Caco-2 (cell line): ENCODE measurements around the gene SRBD1. TPM values are rescaled to one million over a fixed set of nuclear protein-coding genes. Genes with fewer than 3 reads are reported as not detected.

Experiments used
- BruUV-seq: library from RNA; stranded (reverse); fragments of 400-500 nt; replicated peaks from 2 replicates; lab custom pipeline; 2021; lab: Mats Ljungman, UMichigan
- CTCF ChIA-PET: fragments of 300-600 bp; sonication (Branson Sonifier 250); formaldehyde crosslinking; loops from one replicate; lab custom pipeline; 2022; ENCODE audit warnings: antibody characterized with exemption; lab: Charles Lee
- POLR2A ChIA-PET: fragments of 300-600 bp; sonication (Branson Sonifier 250); formaldehyde crosslinking; loops from one replicate; lab custom pipeline; 2022; ENCODE audit warnings: antibody characterized with exemption; lab: Charles Lee
- DNase-seq, 2 experiments: peaks; one replicate each; pipeline versions ENCODE4 v3.0.0 to v3.0.0-alpha.2; 2020 to 2022
- H3K27me3 ChIP-seq: replicated peaks from 2 replicates; pipeline ENCODE4 v1.6.0; 2011; ENCODE audit warnings: low read length; ENCODE audit not compliant: control insufficient read depth, insufficient read depth
- H3K36me3 ChIP-seq: 2 replicates; pipeline ENCODE4 v1.5.1; 2011; ENCODE audit warnings: low read length; ENCODE audit not compliant: control insufficient read depth, insufficient read depth
- H3K4me1 ChIP-seq: fragments of 250-450 bp; sonication (Bioruptor Pico); 2 replicates; pipeline ENCODE4 v1.5.1; 2020; ENCODE audit warnings: mild to moderate bottlenecking
- H3K4me3 ChIP-seq: 2 replicates; pipeline ENCODE4 v1.5.1; 2011; ENCODE audit warnings: low read depth, mild to moderate bottlenecking, control low read depth, low read length
- H3K9me3 ChIP-seq: fragments of 250-450 bp; sonication (Bioruptor Pico); 2 replicates; pipeline ENCODE4 v1.5.1; 2020; ENCODE audit warnings: mild to moderate bottlenecking, moderate library complexity
- H3K27ac Mint-ChIP-seq: one replicate; pipeline ENCODE4 v1.8.0; 2022; ENCODE audit warnings: mixed read lengths; ENCODE audit not compliant: unreplicated experiment
- H3K27me3 Mint-ChIP-seq: one replicate; pipeline ENCODE4 v1.8.0; 2022; ENCODE audit warnings: mixed read lengths; ENCODE audit not compliant: insufficient read depth, unreplicated experiment
- H3K36me3 Mint-ChIP-seq: one replicate; pipeline ENCODE4 v1.8.0; 2022; ENCODE audit warnings: mild to moderate bottlenecking, mixed read lengths; ENCODE audit not compliant: insufficient read depth, unreplicated experiment
- H3K4me1 Mint-ChIP-seq: one replicate; pipeline ENCODE4 v1.8.0; 2022; ENCODE audit warnings: low read depth, mixed read lengths; ENCODE audit not compliant: unreplicated experiment
- H3K4me3 Mint-ChIP-seq: one replicate; pipeline ENCODE4 v1.8.0; 2022; ENCODE audit warnings: mild to moderate bottlenecking, moderate library complexity, mixed read lengths; ENCODE audit not compliant: unreplicated experiment
- H3K9me3 Mint-ChIP-seq: one replicate; pipeline ENCODE4 v1.8.0; 2022; ENCODE audit warnings: mixed read lengths; ENCODE audit not compliant: unreplicated experiment
- CTCF ChIP-seq, 2 experiments: fragments of 200-600 bp in 1 of 2; IDR thresholded peaks; 1 replicate in 1 of 2; 2 replicates in 1 of 2; pipeline versions ENCODE4 v1.5.1 to v1.8.0; 2011 to 2022; ENCODE audit warnings: antibody characterized with exemption in 1 of 2, control low read depth in 1 of 2, inconsistent platforms in 1 of 2, low read depth in 1 of 2, low read length in 1 of 2, mild to moderate bottlenecking in 1 of 2, moderate library complexity in 1 of 2; ENCODE audit not compliant: insufficient read depth in 1 of 2, severe bottlenecking in 1 of 2, unreplicated experiment in 1 of 2
- intact Hi-C: fragments of 100-400 bp; cut with micrococcal nuclease; formaldehyde crosslinking; loops from one replicate; pipeline ENCODE4 v1.10.0; 2022; ENCODE audit not compliant: unreplicated experiment
- total RNA-seq: library from RNA; stranded (reverse); gene quantifications from 2 replicates; pipeline ENCODE4 v1.2.3, GENCODE V29; 2022

The SRBD1 gene
- total RNA-seq, 1 experiment from 2014 or later, result 15.8 TPM

DNA sequence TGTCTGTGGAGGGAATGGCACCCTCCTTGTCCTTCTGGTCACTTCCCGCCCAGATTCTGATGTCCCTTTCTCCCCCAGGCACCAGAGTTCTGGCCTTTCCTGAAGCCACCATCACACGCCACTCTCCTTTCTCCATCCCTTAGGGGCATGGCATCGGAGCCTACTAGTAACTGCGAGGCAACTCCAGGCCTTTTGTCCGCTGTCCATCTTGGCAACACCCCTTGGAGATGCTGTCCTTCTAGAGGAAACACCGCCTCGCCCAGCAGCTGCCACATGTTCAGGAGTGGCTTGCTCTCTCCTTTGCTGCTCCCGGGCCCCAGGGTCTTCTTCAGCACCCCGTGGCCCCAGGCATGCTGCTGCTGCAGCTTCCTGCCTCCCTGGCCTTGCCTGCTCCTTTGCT is 267.0 kb downstream of the SRBD1 start:
- no peak overlapping the region for H3K27ac Mint-ChIP-seq
- no peaks in the 10 kb centered on the region for H3K36me3 Mint-ChIP-seq
- intact Hi-C loops, result no loop called here
- TF ChIP-seq CTCF (IDR thresholded peaks at IDR 0.05; ENCODE audit: insufficient read depth in 1 of 2, low read depth in 1 of 2, low read length in 1 of 2, severe bottlenecking in 1 of 2, unreplicated experiment in 1 of 2), result no peak
- BruUV-seq, result no TSS peak
- H3K4me1 Mint-ChIP-seq, result no peaks in the 10 kb centered on the region
- H3K27me3 Mint-ChIP-seq, result peaks cover 3% of the 10 kb centered on the region
- ChIA-PET POLR2A (no interaction called here), CTCF (no interaction called here)
- H3K4me1 ChIP-seq, result no peaks in the 10 kb centered on the region
- no peak overlapping the region for H3K4me3 Mint-ChIP-seq
- no peak for DNase-seq
- H3K27me3 ChIP-seq, result peaks cover 2% of the 10 kb centered on the region; the same call in 1 of the 2 replicates
- H3K9me3 ChIP-seq, result no peaks in the 10 kb centered on the region
- no peaks in the 10 kb centered on the region for H3K36me3 ChIP-seq
- no peak overlapping the region for H3K4me3 ChIP-seq
- no peaks in the 10 kb centered on the region for H3K9me3 Mint-ChIP-seq

- intact Hi-C loops, result no loop called here
- POLR2A ChIA-PET, result no interaction called here
- Mint-ChIP-seq H3K27ac (no peak overlapping the region), H3K27me3 (peaks cover 3% of the 10 kb centered on the region), H3K4me3 (no peak overlapping the region), H3K9me3 (peaks cover under 1% of the 10 kb centered on the region), H3K36me3 (no peaks in the 10 kb centered on the region), H3K4me1 (no peaks in the 10 kb centered on the region)
- Histone ChIP-seq H3K27me3 (peaks cover 2% of the 10 kb centered on the region; the same call in 1 of the 2 replicates), H3K9me3 (no peaks in the 10 kb centered on the region), H3K4me3 (no peak overlapping the region), H3K4me1 (no peaks in the 10 kb centered on the region), H3K36me3 (no peaks in the 10 kb centered on the region)
- TF ChIP-seq CTCF (IDR thresholded peaks at IDR 0.05; ENCODE audit: insufficient read depth in 1 of 2, low read depth in 1 of 2, low read length in 1 of 2, severe bottlenecking in 1 of 2, unreplicated experiment in 1 of 2), result no peak
- DNase-seq, result no peak
- CTCF ChIA-PET, result no interaction called here
- no TSS peak for BruUV-seq
These were observed 267.6 kb downstream of the SRBD1 start for GRCh38 chr2:45343251-45344017.

GRCh38 chr2:45340318-45340717 is 270.7 kb downstream of the SRBD1 start:
- Mint-ChIP-seq H3K27ac (no peak overlapping the region), H3K4me3 (no peak overlapping the region), H3K4me1 (no peaks in the 10 kb centered on the region), H3K36me3 (no peaks in the 10 kb centered on the region), H3K9me3 (peaks cover 9% of the 10 kb centered on the region), H3K27me3 (peaks cover 7% of the 10 kb centered on the region)
- ChIA-PET CTCF (no interaction called here), POLR2A (no interaction called here)
- DNase-seq, result no peak
- Histone ChIP-seq H3K4me3 (no peak overlapping the region), H3K27me3 (no peaks in the 10 kb centered on the region), H3K36me3 (no peaks in the 10 kb centered on the region), H3K4me1 (no peaks in the 10 kb centered on the region), H3K9me3 (no peaks in the 10 kb centered on the region)
- BruUV-seq, result no TSS peak
- intact Hi-C loops, result no loop called here
- TF ChIP-seq CTCF (IDR thresholded peaks at IDR 0.05; ENCODE audit: insufficient read depth in 1 of 2, low read depth in 1 of 2, low read length in 1 of 2, severe bottlenecking in 1 of 2, unreplicated experiment in 1 of 2), result no peak
